NCI-H128 (cell line): ENCODE results near the gene METRN.
"Not testable (repeated sequence)": the region's sequence is repeated elsewhere in the genome, so short reads cannot be mapped to it uniquely, and the experiment has no call there.

ENCODE experiments used
- DNase-seq: peaks from one replicate; lab custom pipeline; 2025; ENCODE audit not compliant: unreplicated experiment; lab: John Stamatoyannopoulos, UW

The METRN gene

GRCh38 chr16:691242-691641 lies 23.7 kb upstream of the METRN start:
- not testable (repeated sequence) for DNase-seq

GRCh38 chr16:692356-693108 lies 22.4 kb upstream of the METRN start:
- no peak for DNase-seq

- DNase-seq, result no peak
Measured at GRCh38 chr16:693364-693763, 21.6 kb upstream of the METRN start.

GRCh38 chr16:693766-694165 lies 21.2 kb upstream of the METRN start:
- DNase-seq, result no peak

GRCh38 chr16:694187-694862 lies 20.6 kb upstream of the METRN start:
- DNase-seq, result no peak

- DNase-seq, result no peak
Measured at GRCh38 chr16:694863-695354, 20.0 kb upstream of the METRN start.

- DNase-seq, result peak; percentile 65
Measured at GRCh38 chr16:695355-696089, 19.4 kb upstream of the METRN start.

GRCh38 chr16:698911-699671 lies 15.8 kb upstream of the METRN start:
- DNase-seq, result no peak

GRCh38 chr16:700684-701584 lies 14.0 kb upstream of the METRN start:
- DNase-seq, result no peak

- DNase-seq, result no peak
Measured at GRCh38 chr16:702341-702740, 12.6 kb upstream of the METRN start.

GRCh38 chr16:703406-703805 lies 11.5 kb upstream of the METRN start:
- no peak for DNase-seq

- DNase-seq, result no peak
Measured at GRCh38 chr16:704047-704446, 10.9 kb upstream of the METRN start.

GRCh38 chr16:704552-705380 lies 10.2 kb upstream of the METRN start:
- DNase-seq, result no peak

- DNase-seq, result peak; percentile 32
Measured at GRCh38 chr16:705431-706188, 9.3 kb upstream of the METRN start, which contains the start of gene FBXL16. FBXL16 (minus strand) TSS chr16:705801; CDS start chr16:697405, 8,396 bp downstream.

GRCh38 chr16:706189-707061 lies 8.5 kb upstream of the METRN start:
- no peak for DNase-seq

- DNase-seq, result no peak
Measured at GRCh38 chr16:707062-707538, 7.8 kb upstream of the METRN start.

- no peak for DNase-seq
Measured at GRCh38 chr16:708019-708418, 6.9 kb upstream of the METRN start.
